HepG2 (cell line): ENCODE measurements around the gene CCDC106. TPM values are rescaled to one million over a fixed set of nuclear protein-coding genes. Genes with fewer than 3 reads are reported as not detected.

Source experiments
- ATAD3A ChIP-seq: sonication (generic); formaldehyde crosslinking; IDR thresholded peaks from 2 replicates; pipeline ENCODE4 v1.4.0; 2020; ENCODE audit warnings: missing genetic modification reagents
- CBFB ChIP-seq: sonication (generic); formaldehyde crosslinking; IDR thresholded peaks from 2 replicates; pipeline ENCODE4 v1.4.0; 2020; ENCODE audit warnings: missing genetic modification reagents
- DR1 ChIP-seq: sonication (generic); formaldehyde crosslinking; IDR thresholded peaks from 2 replicates; pipeline ENCODE4 v1.8.0; 2021; ENCODE audit warnings: mild to moderate bottlenecking, missing genetic modification reagents, inconsistent platforms
- DRAP1 ChIP-seq: IDR thresholded peaks from 2 replicates; pipeline ENCODE4 v1.6.1; 2016; ENCODE audit warnings: missing genetic modification reagents, missing compliant biosample characterization
- ETV5 ChIP-seq: IDR thresholded peaks from 2 replicates; pipeline ENCODE4 v1.6.1; 2018; ENCODE audit warnings: missing biosample characterization, missing genetic modification reagents, inconsistent platforms, borderline replicate concordance
- FUBP1 ChIP-seq: sonication (generic); formaldehyde crosslinking; IDR thresholded peaks from 2 replicates; pipeline ENCODE4 v1.5.1; 2020; ENCODE audit warnings: missing genetic modification reagents, mild to moderate bottlenecking, borderline replicate concordance
- GABPB1 ChIP-seq: IDR thresholded peaks from 2 replicates; pipeline ENCODE4 v1.6.1; 2016; ENCODE audit warnings: mild to moderate bottlenecking, missing genetic modification reagents, moderate library complexity, missing compliant biosample characterization
- GFI1 ChIP-seq: sonication (generic); formaldehyde crosslinking; IDR thresholded peaks from 2 replicates; pipeline ENCODE4 v1.5.0; 2020; ENCODE audit warnings: missing genetic modification reagents, mild to moderate bottlenecking, borderline replicate concordance
- HES4 ChIP-seq: sonication (generic); formaldehyde crosslinking; IDR thresholded peaks from 2 replicates; pipeline ENCODE4 v1.9.0; 2021; ENCODE audit warnings: mild to moderate bottlenecking, missing genetic modification reagents, borderline replicate concordance
- HNF4G ChIP-seq, 2 experiments: sonication (generic) in 1 of 2; formaldehyde crosslinking in 1 of 2; IDR thresholded peaks; 2 replicates each; pipeline versions ENCODE4 v1.4.0 to v1.6.1; 2011 to 2020; ENCODE audit warnings: borderline replicate concordance in 2 of 2, low read depth in 2 of 2, mild to moderate bottlenecking in 2 of 2, low read length in 1 of 2, missing genetic modification reagents in 1 of 2, moderate library complexity in 1 of 2
- RBAK ChIP-seq: sonication (generic); formaldehyde crosslinking; IDR thresholded peaks from 2 replicates; pipeline ENCODE4 v1.5.1; 2020; ENCODE audit warnings: mild to moderate bottlenecking, missing genetic modification reagents
- RBFOX2 ChIP-seq: fragments of 200-400 bp; formaldehyde crosslinking; IDR thresholded peaks from 2 replicates; pipeline ENCODE4 v1.6.1; 2017; ENCODE audit warnings: low read depth, mild to moderate bottlenecking, low read length
- SMYD3 ChIP-seq: sonication (generic); formaldehyde crosslinking; IDR thresholded peaks from 2 replicates; pipeline ENCODE4 v1.8.1; 2023; ENCODE audit warnings: mild to moderate bottlenecking, missing genetic modification reagents
- SRF ChIP-seq: IDR thresholded peaks from 2 replicates; pipeline ENCODE4 v1.6.1; 2011; ENCODE audit warnings: mild to moderate bottlenecking, low read depth, low read length, moderate library complexity
- SRY ChIP-seq: sonication (generic); formaldehyde crosslinking; IDR thresholded peaks from 2 replicates; pipeline ENCODE4 v1.8.0; 2022; ENCODE audit warnings: mild to moderate bottlenecking, missing genetic modification reagents
- ZFP36 ChIP-seq: fragments of 150-350 bp; IDR thresholded peaks from 2 replicates; pipeline ENCODE4 v1.6.1; 2018; ENCODE audit warnings: borderline replicate concordance, low read length, low read depth; ENCODE audit not compliant: partially characterized antibody
- ZFP37 ChIP-seq: sonication (generic); formaldehyde crosslinking; IDR thresholded peaks from 2 replicates; pipeline ENCODE4 v1.4.0; 2020; ENCODE audit warnings: missing genetic modification reagents, borderline replicate concordance
- ZFP91 ChIP-seq: sonication (generic); formaldehyde crosslinking; IDR thresholded peaks from 2 replicates; pipeline ENCODE4 v1.9.0; 2022; ENCODE audit warnings: missing genetic modification reagents, mild to moderate bottlenecking, borderline replicate concordance
- ZNF430 ChIP-seq: sonication (generic); formaldehyde crosslinking; IDR thresholded peaks from 2 replicates; pipeline ENCODE4 v1.9.0; 2021; ENCODE audit warnings: mild to moderate bottlenecking, missing genetic modification reagents
- ZNF576 ChIP-seq: sonication (generic); formaldehyde crosslinking; IDR thresholded peaks from 2 replicates; pipeline ENCODE4 v1.4.0; 2020; ENCODE audit warnings: mild to moderate bottlenecking, missing genetic modification reagents
- ZNF605 ChIP-seq: sonication (generic); formaldehyde crosslinking; IDR thresholded peaks from 2 replicates; pipeline ENCODE4 v1.8.0; 2022; ENCODE audit warnings: mild to moderate bottlenecking, missing genetic modification reagents
- ZNF772 ChIP-seq: sonication (generic); formaldehyde crosslinking; IDR thresholded peaks from 2 replicates; pipeline ENCODE4 v1.5.0; 2020; ENCODE audit warnings: mild to moderate bottlenecking, missing genetic modification reagents
- polyA plus RNA-seq, 8 experiments: library from polyadenylated mRNA; depleted of rRNA in 3 of 8; stranded (reverse) in 7 of 8; unstranded in 1 of 8; fragments of >200 nt; fragmentation: Illumina TruSeq in 4 of 8; extraction: Trizol in 4 of 8; gene quantifications; 2 replicates each; pipeline versions ENCODE4 v1.2.1 to v1.2.3, GENCODE V29; 2011 to 2016; ENCODE audit warnings: low read depth in 4 of 8, missing spikeins in 1 of 8, mixed read lengths in 1 of 8; ENCODE audit not compliant: insufficient read depth in 1 of 8
- total RNA-seq, 5 experiments: library from RNA; depleted of rRNA; stranded (reverse); fragments of >200 nt; fragmentation: Illumina TruSeq; extraction: Trizol; gene quantifications; 2 replicates each; pipeline ENCODE4 v1.2.3, GENCODE V29; 2016; ENCODE audit warnings: low read depth in 1 of 5

Gene CCDC106
- total and polyA plus RNA-seq, 2 of the 13 experiments (the other 11 are each of a cell fraction or from before 2014, with no cell fraction given): 4.7 to 8.8 TPM

GRCh38 chr19:55624109-55625003 is 23.7 kb upstream of the CCDC106 start, which contains the start of gene ZNF784 (continued):
- TF ChIP-seq ZFP36: no peak
- TF ChIP-seq ZNF605 (CRISPR knock-in tag): 0 out of 2 replicates have a peak, but pooled peaks have one; percentile 23
- no peak for TF ChIP-seq RBAK
- TF ChIP-seq ZNF772 (CRISPR knock-in tag): 0 out of 2 replicates have a peak, but pooled peaks have one; percentile 47
- TF ChIP-seq ZNF430: peak; percentile 57; the same call in 1 of the 2 replicates
- peak; percentile 45; the same call in 1 of the 2 replicates for TF ChIP-seq HNF4G (IDR thresholded peaks at IDR 0.05; ENCODE audit: borderline replicate concordance, low read depth, low read length)
- no peak for TF ChIP-seq HNF4G (CRISPR knock-in tag; IDR thresholded peaks at IDR 0.05; ENCODE audit: borderline replicate concordance, low read depth)
- TF ChIP-seq ZNF576 (CRISPR knock-in tag): no peak
- no peak for TF ChIP-seq GFI1 (CRISPR knock-in tag)
- no peak for TF ChIP-seq ETV5
- TF ChIP-seq DR1 (CRISPR knock-in tag): peak; percentile 50; the same call in 1 of the 2 replicates
- no peak for TF ChIP-seq SRY
- peak; percentile 29; the same call in 1 of the 2 replicates for TF ChIP-seq ZFP91 (CRISPR knock-in tag)
- no peak for TF ChIP-seq SMYD3
- no peak for TF ChIP-seq SRF
- peak; percentile 48; the same call in 1 of the 2 replicates for TF ChIP-seq GABPB1 (CRISPR knock-in tag)
- TF ChIP-seq RBFOX2: peak; percentile 93
- peak; percentile 77; the same call in 1 of the 2 replicates for TF ChIP-seq DRAP1 (CRISPR knock-in tag)
- TF ChIP-seq HES4 (CRISPR knock-in tag): no peak
- no peak for TF ChIP-seq CBFB (CRISPR knock-in tag)
- no peak for TF ChIP-seq ATAD3A (CRISPR knock-in tag)
- no peak for TF ChIP-seq FUBP1 (CRISPR knock-in tag)
- no peak for TF ChIP-seq ZFP37 (CRISPR knock-in tag)
